Chondrocyte (in vitro differentiated cells): ENCODE results near the gene FTCD. TPM values are rescaled to one million over a fixed set of nuclear protein-coding genes. Genes with fewer than 3 reads are reported as not detected.

Experiments used
- DNase-seq: peaks from one replicate; pipeline ENCODE4 v3.0.0; 2021; ENCODE audit warnings: mixed read lengths, low spot score
- H3K27ac Mint-ChIP-seq: one replicate; pipeline ENCODE4 v1.8.0; 2021; ENCODE audit warnings: mild to moderate bottlenecking, moderate library complexity, mixed read lengths; ENCODE audit not compliant: unreplicated experiment
- H3K27me3 Mint-ChIP-seq: 2 replicates; pipeline ENCODE4 v1.8.0; 2021; ENCODE audit warnings: low read depth, mixed read lengths
- H3K36me3 Mint-ChIP-seq: 2 replicates; pipeline ENCODE4 v1.8.0; 2021; ENCODE audit warnings: low read depth, mixed read lengths
- H3K4me1 Mint-ChIP-seq: 2 replicates; pipeline ENCODE4 v1.8.0; 2021; ENCODE audit warnings: low read depth, mild to moderate bottlenecking, mixed read lengths
- H3K4me3 Mint-ChIP-seq: one replicate; pipeline ENCODE4 v1.8.0; 2021; ENCODE audit warnings: mild to moderate bottlenecking, moderate library complexity, mixed read lengths; ENCODE audit not compliant: unreplicated experiment
- H3K9me3 Mint-ChIP-seq: 2 replicates; pipeline ENCODE4 v1.8.0; 2021; ENCODE audit warnings: low read depth, mixed read lengths
- CTCF ChIP-seq: fragments of 200-600 bp; sonication (generic); IDR thresholded peaks from 2 replicates; pipeline ENCODE4 v1.5.0; 2021; ENCODE audit warnings: antibody characterized with exemption, mild to moderate bottlenecking, moderate library complexity
- total RNA-seq: library from RNA; stranded (reverse); gene quantifications from 3 replicates; pipeline ENCODE4 v1.2.1, GENCODE V29; 2021

The FTCD gene
- total RNA-seq, 1 donor from 2014 or later: 1.7 TPM

GRCh38 chr21:46189959-46190490 is 34.6 kb upstream of the FTCD start:
- no peak overlapping the region for H3K4me3 Mint-ChIP-seq
- peak; percentile 79 for DNase-seq
- H3K36me3 Mint-ChIP-seq: peaks cover 22% of the 10 kb centered on the region
- H3K27ac Mint-ChIP-seq: no peak overlapping the region
- no peaks in the 10 kb centered on the region for H3K27me3 Mint-ChIP-seq
- H3K9me3 Mint-ChIP-seq: no peaks in the 10 kb centered on the region
- peaks cover 41% of the 10 kb centered on the region for H3K4me1 Mint-ChIP-seq
- TF ChIP-seq CTCF: no peak

GRCh38 chr21:46189213-46189958 is 34.0 kb upstream of the FTCD start:
- peak overlapping the region; percentile 95 for H3K27ac Mint-ChIP-seq
- H3K4me3 Mint-ChIP-seq: peak overlapping the region; percentile 31
- H3K27me3 Mint-ChIP-seq: no peaks in the 10 kb centered on the region

GRCh38 chr21:46188226-46189212 is 33.1 kb upstream of the FTCD start:
- Mint-ChIP-seq H3K4me1 (peaks cover 50% of the 10 kb centered on the region), H3K27ac (peak overlapping the region; percentile 95), H3K4me3 (peak overlapping the region; percentile 31), H3K36me3 (peaks cover 12% of the 10 kb centered on the region), H3K27me3 (no peaks in the 10 kb centered on the region), H3K9me3 (no peaks in the 10 kb centered on the region)
- peak; percentile 55 for DNase-seq
- TF ChIP-seq CTCF: no peak

More at GRCh38 chr21:46189213-46189958, 34.0 kb upstream of the FTCD start:
- peaks cover 47% of the 10 kb centered on the region for H3K4me1 Mint-ChIP-seq
- H3K9me3 Mint-ChIP-seq: no peaks in the 10 kb centered on the region
- peak; percentile 68 for DNase-seq
- TF ChIP-seq CTCF: no peak
- peaks cover 20% of the 10 kb centered on the region for H3K36me3 Mint-ChIP-seq

GRCh38 chr21:46187814-46188213 is 32.4 kb upstream of the FTCD start:
- no peak for TF ChIP-seq CTCF
- Mint-ChIP-seq H3K4me3 (no peak overlapping the region), H3K9me3 (no peaks in the 10 kb centered on the region), H3K27ac (peak overlapping the region; percentile 95), H3K27me3 (no peaks in the 10 kb centered on the region), H3K4me1 (peaks cover 55% of the 10 kb centered on the region), H3K36me3 (peaks cover 10% of the 10 kb centered on the region)
- no peak for DNase-seq

- H3K4me1 Mint-ChIP-seq: peaks cover 55% of the 10 kb centered on the region
- H3K36me3 Mint-ChIP-seq: peaks cover 10% of the 10 kb centered on the region
- DNase-seq: no peak
- no peak overlapping the region for H3K27ac Mint-ChIP-seq
- H3K9me3 Mint-ChIP-seq: no peaks in the 10 kb centered on the region
- no peak overlapping the region for H3K4me3 Mint-ChIP-seq
- no peak for TF ChIP-seq CTCF
- H3K27me3 Mint-ChIP-seq: no peaks in the 10 kb centered on the region
These were observed 31.9 kb upstream of the FTCD start for GRCh38 chr21:46187261-46187660.
